ENCODE results near the gene HEATR5A.

The HEATR5A gene

GRCh38 chr14:31421200-31421599 lies 850 bp upstream of the HEATR5A start:
- TF ChIP-seq TAF1 (IDR thresholded peaks at IDR 0.05; ENCODE audit: borderline replicate concordance, low read depth, low read length) (no peak), POLR2AphosphoS5 (IDR thresholded peaks at IDR 0.05; ENCODE audit: low read depth, low read length) (no peak), POLR2A (IDR thresholded peaks at IDR 0.05; ENCODE audit: low read depth, low read length) (no peak)
- no peak for FAIRE-seq
- no peak for DNase-seq (ENCODE audit: insufficient read length)

- TF ChIP-seq POLR2AphosphoS5 (IDR thresholded peaks at IDR 0.05; ENCODE audit: low read depth, low read length) (no peak), TAF1 (IDR thresholded peaks at IDR 0.05; ENCODE audit: borderline replicate concordance, low read depth, low read length) (no peak), POLR2A (IDR thresholded peaks at IDR 0.05; ENCODE audit: low read depth, low read length) (no peak)
- peak; percentile 36 for DNase-seq (ENCODE audit: insufficient read length)
- peak; percentile 50 for FAIRE-seq
Observed at GRCh38 chr14:31419967-31420318, 407 bp downstream of the HEATR5A start.

- no peak for DNase-seq (ENCODE audit: insufficient read length)
- TF ChIP-seq POLR2AphosphoS5 (IDR thresholded peaks at IDR 0.05; ENCODE audit: low read depth, low read length) (no peak), TAF1 (IDR thresholded peaks at IDR 0.05; ENCODE audit: borderline replicate concordance, low read depth, low read length) (no peak), POLR2A (IDR thresholded peaks at IDR 0.05; ENCODE audit: low read depth, low read length) (no peak)
- FAIRE-seq, result no peak
Observed at GRCh38 chr14:31419179-31419966, 977 bp downstream of the HEATR5A start.

GRCh38 chr14:31418440-31418839 lies 1.9 kb downstream of the HEATR5A start:
- TF ChIP-seq POLR2AphosphoS5 (IDR thresholded peaks at IDR 0.05; ENCODE audit: low read depth, low read length), result no peak
- TF ChIP-seq POLR2A (IDR thresholded peaks at IDR 0.05; ENCODE audit: low read depth, low read length), result no peak
- no peak for TF ChIP-seq TAF1 (IDR thresholded peaks at IDR 0.05; ENCODE audit: borderline replicate concordance, low read depth, low read length)
- no peak for DNase-seq (ENCODE audit: insufficient read length)
- no peak for FAIRE-seq

GRCh38 chr14:31414190-31414833 lies 6.0 kb downstream of the HEATR5A start:
- TF ChIP-seq POLR2AphosphoS5 (IDR thresholded peaks at IDR 0.05; ENCODE audit: low read depth, low read length) (no peak), POLR2A (IDR thresholded peaks at IDR 0.05; ENCODE audit: low read depth, low read length) (no peak), TAF1 (IDR thresholded peaks at IDR 0.05; ENCODE audit: borderline replicate concordance, low read depth, low read length) (no peak)
- no peak for DNase-seq (ENCODE audit: insufficient read length)
- no peak for FAIRE-seq

- TF ChIP-seq POLR2AphosphoS5 (IDR thresholded peaks at IDR 0.05; ENCODE audit: low read depth, low read length) (no peak), POLR2A (IDR thresholded peaks at IDR 0.05; ENCODE audit: low read depth, low read length) (no peak), TAF1 (IDR thresholded peaks at IDR 0.05; ENCODE audit: borderline replicate concordance, low read depth, low read length) (no peak)
- DNase-seq (ENCODE audit: insufficient read length), result no peak
- FAIRE-seq, result no peak
Observed at GRCh38 chr14:31411218-31411727, 9.1 kb downstream of the HEATR5A start.

- FAIRE-seq, result no peak
- DNase-seq (ENCODE audit: insufficient read length), result no peak
- TF ChIP-seq TAF1 (IDR thresholded peaks at IDR 0.05; ENCODE audit: borderline replicate concordance, low read depth, low read length), result no peak
- TF ChIP-seq POLR2AphosphoS5 (IDR thresholded peaks at IDR 0.05; ENCODE audit: low read depth, low read length), result no peak
- no peak for TF ChIP-seq POLR2A (IDR thresholded peaks at IDR 0.05; ENCODE audit: low read depth, low read length)
Observed at GRCh38 chr14:31410048-31410650, 10.2 kb downstream of the HEATR5A start.

GRCh38 chr14:31408421-31408820 lies 11.9 kb downstream of the HEATR5A start:
- TF ChIP-seq TAF1 (IDR thresholded peaks at IDR 0.05; ENCODE audit: borderline replicate concordance, low read depth, low read length) (no peak), POLR2AphosphoS5 (IDR thresholded peaks at IDR 0.05; ENCODE audit: low read depth, low read length) (no peak), POLR2A (IDR thresholded peaks at IDR 0.05; ENCODE audit: low read depth, low read length) (no peak)
- no peak for DNase-seq (ENCODE audit: insufficient read length)
- no peak for FAIRE-seq

GRCh38 chr14:31405599-31406232 lies 14.6 kb downstream of the HEATR5A start:
- no peak for FAIRE-seq
- no peak for DNase-seq (ENCODE audit: insufficient read length)
- TF ChIP-seq POLR2A (IDR thresholded peaks at IDR 0.05; ENCODE audit: low read depth, low read length) (no peak), TAF1 (IDR thresholded peaks at IDR 0.05; ENCODE audit: borderline replicate concordance, low read depth, low read length) (no peak), POLR2AphosphoS5 (IDR thresholded peaks at IDR 0.05; ENCODE audit: low read depth, low read length) (no peak)

GRCh38 chr14:31405106-31405505 lies 15.2 kb downstream of the HEATR5A start:
- FAIRE-seq, result no peak
- DNase-seq (ENCODE audit: insufficient read length), result no peak
- TF ChIP-seq POLR2A (IDR thresholded peaks at IDR 0.05; ENCODE audit: low read depth, low read length), result no peak
- TF ChIP-seq TAF1 (IDR thresholded peaks at IDR 0.05; ENCODE audit: borderline replicate concordance, low read depth, low read length), result no peak
- TF ChIP-seq POLR2AphosphoS5 (IDR thresholded peaks at IDR 0.05; ENCODE audit: low read depth, low read length), result no peak

GRCh38 chr14:31403707-31404106 lies 16.6 kb downstream of the HEATR5A start:
- FAIRE-seq (no peak), DNase-seq (ENCODE audit: insufficient read length) (no peak)
- no peak for TF ChIP-seq TAF1 (IDR thresholded peaks at IDR 0.05; ENCODE audit: borderline replicate concordance, low read depth, low read length)
- no peak for TF ChIP-seq POLR2AphosphoS5 (IDR thresholded peaks at IDR 0.05; ENCODE audit: low read depth, low read length)
- no peak for TF ChIP-seq POLR2A (IDR thresholded peaks at IDR 0.05; ENCODE audit: low read depth, low read length)
